GM18519 (cell line): ENCODE data around the gene GREB1.

Experiments used
- ATAC-seq: cut with Tn5 transposase; IDR thresholded peaks from one replicate; pipeline ENCODE4 v1.9.1; 2021; ENCODE audit warnings: mild to moderate bottlenecking, moderate library complexity; ENCODE audit not compliant: unreplicated experiment, low FRiP score

GREB1 gene

GRCh38 chr2:11537951-11538350 is 4.1 kb downstream of the GREB1 start:
- no peak for ATAC-seq

GRCh38 chr2:11539317-11540147 is 5.7 kb downstream of the GREB1 start:
- no peak for ATAC-seq

- no peak for ATAC-seq
Observed at GRCh38 chr2:11540148-11540995, 6.5 kb downstream of the GREB1 start.

- ATAC-seq, result no peak
Observed at GRCh38 chr2:11540996-11541692, 7.3 kb downstream of the GREB1 start.

GRCh38 chr2:11541693-11542274 is 7.9 kb downstream of the GREB1 start:
- no peak for ATAC-seq

GRCh38 chr2:11542275-11542819 is 8.5 kb downstream of the GREB1 start:
- no peak for ATAC-seq

GRCh38 chr2:11543337-11544216 is 9.7 kb downstream of the GREB1 start:
- ATAC-seq, result no peak

- no peak for ATAC-seq
Observed at GRCh38 chr2:11546072-11546471, 12.2 kb downstream of the GREB1 start.

- no peak for ATAC-seq
Observed at GRCh38 chr2:11547912-11548497, 14.2 kb downstream of the GREB1 start.

- ATAC-seq, result no peak
Observed at GRCh38 chr2:11550302-11550701, 16.5 kb downstream of the GREB1 start.

- ATAC-seq, result no peak
Observed at GRCh38 chr2:11550901-11551568, 17.2 kb downstream of the GREB1 start.

- ATAC-seq, result no peak
Observed at GRCh38 chr2:11551569-11552259, 17.9 kb downstream of the GREB1 start.

GRCh38 chr2:11552260-11552638 is 18.4 kb downstream of the GREB1 start:
- ATAC-seq, result no peak

- ATAC-seq, result no peak
Observed at GRCh38 chr2:11553661-11554398, 20.0 kb downstream of the GREB1 start.

- ATAC-seq, result peak; percentile 68
Observed at GRCh38 chr2:11554399-11554716, 20.5 kb downstream of the GREB1 start.

- no peak for ATAC-seq
Observed at GRCh38 chr2:11556101-11556806, 22.4 kb downstream of the GREB1 start.
